ENCODE measurements around the gene IFNA7.
"Not testable (repeated sequence)": the region's sequence is repeated elsewhere in the genome, so short reads cannot be mapped to it uniquely, and the experiment has no call there.

GRCh38 chr9:21187487-21187886 is 14.5 kb downstream of the IFNA7 start, which contains the start of gene IFNA4:
- TF ChIP-seq RAD21 (IDR thresholded peaks at IDR 0.05; ENCODE audit: low read length); POLR2A (IDR thresholded peaks at IDR 0.05; ENCODE audit: low read depth, low read length); RFX5 (IDR thresholded peaks at IDR 0.05; ENCODE audit: low read depth, low read length); BHLHE40 (IDR thresholded peaks at IDR 0.05; ENCODE audit: low read depth, low read length); ELK1 (IDR thresholded peaks at IDR 0.05; ENCODE audit: borderline replicate concordance, low read depth, low read length); NFE2L2 (IDR thresholded peaks at IDR 0.05; ENCODE audit: low read depth, low read length); FOS (IDR thresholded peaks at IDR 0.05; ENCODE audit: low read depth, low read length); CEBPB (IDR thresholded peaks at IDR 0.05; ENCODE audit: low read depth, low read length): not testable (repeated sequence)
- TF ChIP-seq, protein P1, sequence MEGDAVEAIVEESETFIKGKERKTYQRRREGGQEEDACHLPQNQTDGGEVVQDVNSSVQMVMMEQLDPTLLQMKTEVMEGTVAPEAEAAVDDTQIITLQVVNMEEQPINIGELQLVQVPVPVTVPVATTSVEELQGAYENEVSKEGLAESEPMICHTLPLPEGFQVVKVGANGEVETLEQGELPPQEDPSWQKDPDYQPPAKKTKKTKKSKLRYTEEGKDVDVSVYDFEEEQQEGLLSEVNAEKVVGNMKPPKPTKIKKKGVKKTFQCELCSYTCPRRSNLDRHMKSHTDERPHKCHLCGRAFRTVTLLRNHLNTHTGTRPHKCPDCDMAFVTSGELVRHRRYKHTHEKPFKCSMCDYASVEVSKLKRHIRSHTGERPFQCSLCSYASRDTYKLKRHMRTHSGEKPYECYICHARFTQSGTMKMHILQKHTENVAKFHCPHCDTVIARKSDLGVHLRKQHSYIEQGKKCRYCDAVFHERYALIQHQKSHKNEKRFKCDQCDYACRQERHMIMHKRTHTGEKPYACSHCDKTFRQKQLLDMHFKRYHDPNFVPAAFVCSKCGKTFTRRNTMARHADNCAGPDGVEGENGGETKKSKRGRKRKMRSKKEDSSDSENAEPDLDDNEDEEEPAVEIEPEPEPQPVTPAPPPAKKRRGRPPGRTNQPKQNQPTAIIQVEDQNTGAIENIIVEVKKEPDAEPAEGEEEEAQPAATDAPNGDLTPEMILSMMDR (conservative IDR thresholded peaks at IDR 0.05; ENCODE audit: low read depth, low read length) = not testable (repeated sequence)
- TF ChIP-seq, protein P2, sequence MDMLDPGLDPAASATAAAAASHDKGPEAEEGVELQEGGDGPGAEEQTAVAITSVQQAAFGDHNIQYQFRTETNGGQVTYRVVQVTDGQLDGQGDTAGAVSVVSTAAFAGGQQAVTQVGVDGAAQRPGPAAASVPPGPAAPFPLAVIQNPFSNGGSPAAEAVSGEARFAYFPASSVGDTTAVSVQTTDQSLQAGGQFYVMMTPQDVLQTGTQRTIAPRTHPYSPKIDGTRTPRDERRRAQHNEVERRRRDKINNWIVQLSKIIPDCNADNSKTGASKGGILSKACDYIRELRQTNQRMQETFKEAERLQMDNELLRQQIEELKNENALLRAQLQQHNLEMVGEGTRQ (IDR thresholded peaks at IDR 0.05; ENCODE audit: low read depth, low read length) = not testable (repeated sequence)
